Breast epithelium (tissue), 3 donors: Measurements from ENCODE around the gene NCKAP5.

Source experiments
- POLR2A ChIP-seq: fragments of 450-650 bp; IDR thresholded peaks from one replicate; pipeline ENCODE4 v1.6.1; 2016; ENCODE audit warnings: antibody characterized with exemption, mild to moderate bottlenecking, moderate library complexity
- TF ChIP-seq, protein P1 (sequence below), 3 donors: fragments of 450-650 bp; IDR thresholded peaks; one replicate each; pipeline ENCODE4 v1.5.1; 2016 to 2017; ENCODE audit warnings: antibody characterized with exemption in 3 of 3, mild to moderate bottlenecking in 3 of 3, moderate library complexity in 3 of 3

DNA sequence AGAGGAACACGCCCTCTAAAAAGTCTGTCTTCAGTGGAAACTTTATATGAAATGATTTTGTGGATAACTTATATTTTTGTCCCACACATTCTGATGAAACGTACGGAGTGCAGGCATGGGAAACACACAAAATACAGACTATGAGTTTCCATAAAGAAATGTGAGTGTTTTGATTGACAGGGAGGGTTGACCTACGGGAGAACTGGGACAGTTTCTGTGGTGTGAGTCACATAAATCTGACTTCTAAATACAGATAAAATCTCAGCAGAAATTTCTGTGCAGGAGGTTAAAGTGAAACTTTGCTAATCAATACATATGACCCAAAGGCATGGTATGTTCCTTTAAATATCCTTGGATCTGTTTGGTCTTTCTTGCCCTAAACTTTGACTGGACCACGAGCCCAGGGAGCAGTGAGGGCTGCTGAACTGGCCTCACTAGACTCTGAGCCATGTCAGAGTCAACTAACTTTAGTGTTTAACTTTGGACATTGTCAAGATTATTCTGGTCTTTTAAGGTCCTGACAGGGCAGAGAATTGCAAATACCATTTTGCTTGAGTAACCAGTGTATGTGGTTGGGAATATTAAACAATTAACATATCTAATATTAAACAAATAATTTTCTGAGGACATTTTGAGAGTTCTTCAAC lies 691.4 kb downstream of the NCKAP5 start:
- TF ChIP-seq, protein P1, sequence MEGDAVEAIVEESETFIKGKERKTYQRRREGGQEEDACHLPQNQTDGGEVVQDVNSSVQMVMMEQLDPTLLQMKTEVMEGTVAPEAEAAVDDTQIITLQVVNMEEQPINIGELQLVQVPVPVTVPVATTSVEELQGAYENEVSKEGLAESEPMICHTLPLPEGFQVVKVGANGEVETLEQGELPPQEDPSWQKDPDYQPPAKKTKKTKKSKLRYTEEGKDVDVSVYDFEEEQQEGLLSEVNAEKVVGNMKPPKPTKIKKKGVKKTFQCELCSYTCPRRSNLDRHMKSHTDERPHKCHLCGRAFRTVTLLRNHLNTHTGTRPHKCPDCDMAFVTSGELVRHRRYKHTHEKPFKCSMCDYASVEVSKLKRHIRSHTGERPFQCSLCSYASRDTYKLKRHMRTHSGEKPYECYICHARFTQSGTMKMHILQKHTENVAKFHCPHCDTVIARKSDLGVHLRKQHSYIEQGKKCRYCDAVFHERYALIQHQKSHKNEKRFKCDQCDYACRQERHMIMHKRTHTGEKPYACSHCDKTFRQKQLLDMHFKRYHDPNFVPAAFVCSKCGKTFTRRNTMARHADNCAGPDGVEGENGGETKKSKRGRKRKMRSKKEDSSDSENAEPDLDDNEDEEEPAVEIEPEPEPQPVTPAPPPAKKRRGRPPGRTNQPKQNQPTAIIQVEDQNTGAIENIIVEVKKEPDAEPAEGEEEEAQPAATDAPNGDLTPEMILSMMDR (IDR thresholded peaks at IDR 0.05) = no peak
- TF ChIP-seq POLR2A = no peak
